Peyer's patch (tissue), 4 donors: ENCODE data around the gene HCN2. TPM values are rescaled to one million over a fixed set of nuclear protein-coding genes. Genes with fewer than 3 reads are reported as not detected.

Source experiments
- DNase-seq, 3 donors: peaks; one replicate each; pipeline ENCODE4 v3.0.0-alpha.2; 2017 to 2019
- H3K27ac ChIP-seq, 4 donors: fragments of 200-600 bp; sonication (generic); one replicate each; pipeline ENCODE4 v1.5.1; 2016 to 2019
- H3K27me3 ChIP-seq, 2 donors: fragments of 200-600 bp; sonication (generic); one replicate each; pipeline ENCODE4 v1.5.1; 2019
- H3K36me3 ChIP-seq, 3 donors: fragments of 200-600 bp; sonication (generic); one replicate each; pipeline ENCODE4 v1.5.1; 2016 to 2019
- H3K4me1 ChIP-seq, 4 donors: fragments of 200-600 bp; sonication (generic); one replicate each; pipeline ENCODE4 v1.5.1; 2016 to 2019
- H3K4me3 ChIP-seq, 4 donors: fragments of 200-600 bp; sonication (generic); 1 replicate in 3 of 4; 2 replicates in 1 of 4; pipeline ENCODE4 v1.5.1; 2016 to 2019; ENCODE audit warnings: mild to moderate bottlenecking in 1 of 4
- H3K9me3 ChIP-seq, 4 donors: fragments of 200-600 bp; sonication (generic); one replicate each; pipeline ENCODE4 v1.5.1; 2016 to 2019; ENCODE audit warnings: mild to moderate bottlenecking in 1 of 4
- POLR2A ChIP-seq, 2 donors: fragments of 450-650 bp; IDR thresholded peaks; one replicate each; pipeline ENCODE4 v1.5.1; 2017; ENCODE audit warnings: antibody characterized with exemption in 2 of 2, mild to moderate bottlenecking in 2 of 2, moderate library complexity in 2 of 2
- total RNA-seq, 4 donors: library from RNA; depleted of rRNA; stranded (reverse); fragments of >200 nt; gene quantifications; one replicate each; pipeline ENCODE4 v1.1.0, GENCODE V29; 2016
- TF ChIP-seq, protein P1 (sequence below), 6 experiments: fragments of 450-650 bp in 4 of 6; fragments of 200-600 bp in 2 of 6; sonication (generic) in 1 of 6; IDR thresholded peaks; one replicate each; pipeline ENCODE4 v1.5.1; 2017 to 2019; ENCODE audit warnings: antibody characterized with exemption in 6 of 6, mild to moderate bottlenecking in 3 of 6, moderate library complexity in 1 of 6

HCN2 gene
- total RNA-seq, 4 donors from 2014 or later, result not detected

DNA sequence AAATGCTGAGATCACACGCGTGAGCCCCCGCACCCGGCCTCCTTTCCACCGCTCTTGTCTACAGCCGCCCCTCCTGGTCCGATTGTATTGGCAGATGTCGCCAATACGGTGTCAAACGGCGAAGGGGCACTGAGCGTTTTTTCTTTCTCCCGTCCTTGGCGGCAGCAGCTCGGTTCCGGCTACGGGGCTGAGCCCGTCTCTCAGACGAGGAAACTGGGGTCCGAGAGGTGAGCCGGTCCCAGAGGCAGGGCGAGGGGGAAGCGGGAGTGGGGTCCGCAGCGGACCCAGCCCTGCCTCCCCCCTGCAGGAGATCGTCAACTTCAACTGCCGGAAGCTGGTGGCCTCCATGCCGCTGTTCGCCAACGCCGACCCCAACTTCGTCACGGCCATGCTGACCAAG, 23.3 kb downstream of the HCN2 start:
- Histone ChIP-seq H3K4me1 (peaks cover 0 to 25% (median 9%) of the 10 kb centered on the region in 4 donors), H3K36me3 (peaks cover 0 to 12% (median 0%) of the 10 kb centered on the region in 3 donors), H3K4me3 (no peak overlapping the region), H3K27ac (no peak overlapping the region), H3K9me3 (no peaks in the 10 kb centered on the region), H3K27me3 (no peaks in the 10 kb centered on the region)
- TF ChIP-seq POLR2A (IDR thresholded peaks at IDR 0.05), result no peak
- TF ChIP-seq, protein P1, sequence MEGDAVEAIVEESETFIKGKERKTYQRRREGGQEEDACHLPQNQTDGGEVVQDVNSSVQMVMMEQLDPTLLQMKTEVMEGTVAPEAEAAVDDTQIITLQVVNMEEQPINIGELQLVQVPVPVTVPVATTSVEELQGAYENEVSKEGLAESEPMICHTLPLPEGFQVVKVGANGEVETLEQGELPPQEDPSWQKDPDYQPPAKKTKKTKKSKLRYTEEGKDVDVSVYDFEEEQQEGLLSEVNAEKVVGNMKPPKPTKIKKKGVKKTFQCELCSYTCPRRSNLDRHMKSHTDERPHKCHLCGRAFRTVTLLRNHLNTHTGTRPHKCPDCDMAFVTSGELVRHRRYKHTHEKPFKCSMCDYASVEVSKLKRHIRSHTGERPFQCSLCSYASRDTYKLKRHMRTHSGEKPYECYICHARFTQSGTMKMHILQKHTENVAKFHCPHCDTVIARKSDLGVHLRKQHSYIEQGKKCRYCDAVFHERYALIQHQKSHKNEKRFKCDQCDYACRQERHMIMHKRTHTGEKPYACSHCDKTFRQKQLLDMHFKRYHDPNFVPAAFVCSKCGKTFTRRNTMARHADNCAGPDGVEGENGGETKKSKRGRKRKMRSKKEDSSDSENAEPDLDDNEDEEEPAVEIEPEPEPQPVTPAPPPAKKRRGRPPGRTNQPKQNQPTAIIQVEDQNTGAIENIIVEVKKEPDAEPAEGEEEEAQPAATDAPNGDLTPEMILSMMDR (IDR thresholded peaks at IDR 0.05), result no peak
- no peak for DNase-seq

DNA sequence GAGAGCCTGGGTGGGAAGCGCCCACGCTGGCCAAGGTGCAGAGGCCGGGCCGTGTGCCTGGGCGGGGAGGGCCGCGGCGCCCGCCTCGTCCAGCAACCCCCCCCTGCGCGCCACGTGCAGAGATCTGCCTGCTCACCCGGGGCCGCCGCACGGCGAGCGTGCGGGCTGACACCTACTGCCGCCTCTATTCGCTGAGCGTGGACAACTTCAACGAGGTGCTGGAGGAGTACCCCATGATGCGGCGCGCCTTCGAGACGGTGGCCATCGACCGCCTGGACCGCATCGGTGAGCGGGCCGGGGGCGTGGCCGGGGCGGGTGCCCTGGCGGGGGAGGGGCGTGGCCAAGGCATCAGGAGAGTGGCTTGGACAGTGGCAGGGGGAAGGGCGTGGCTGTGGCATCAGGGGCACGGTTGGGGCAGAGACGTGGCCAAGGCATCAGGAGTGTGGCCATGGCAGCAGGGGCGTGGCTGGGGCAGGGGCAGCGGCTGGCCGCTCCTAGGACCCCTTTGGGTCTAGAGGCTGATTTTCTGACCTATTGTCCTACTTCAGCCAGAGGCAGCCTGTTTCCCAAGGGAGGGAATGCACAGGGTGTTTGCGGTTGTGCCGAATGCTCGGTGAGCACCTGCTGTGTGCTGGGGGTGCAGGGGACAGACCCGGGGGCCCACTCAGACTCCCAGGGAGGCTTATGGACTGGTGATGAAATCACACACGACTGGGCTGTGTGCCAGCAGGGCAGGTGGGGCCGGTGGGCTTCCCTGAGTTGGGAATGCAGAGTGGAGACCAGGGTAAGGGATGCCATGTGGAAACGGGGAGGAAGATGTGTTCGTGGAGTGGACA, 24.3 kb downstream of the HCN2 start:
- H3K36me3 ChIP-seq, result peaks cover 0 to 22% (median 0%) of the 10 kb centered on the region in 3 donors
- no peaks in the 10 kb centered on the region for H3K27me3 ChIP-seq
- H3K4me1 ChIP-seq, result peaks cover 0 to 25% (median 9%) of the 10 kb centered on the region in 4 donors
- TF ChIP-seq, protein P1 (IDR thresholded peaks at IDR 0.05), result no peak
- TF ChIP-seq POLR2A (IDR thresholded peaks at IDR 0.05), result no peak
- no peaks in the 10 kb centered on the region for H3K9me3 ChIP-seq
- DNase-seq, result no peak
- H3K27ac ChIP-seq, result no peak overlapping the region
- no peak overlapping the region for H3K4me3 ChIP-seq

DNA sequence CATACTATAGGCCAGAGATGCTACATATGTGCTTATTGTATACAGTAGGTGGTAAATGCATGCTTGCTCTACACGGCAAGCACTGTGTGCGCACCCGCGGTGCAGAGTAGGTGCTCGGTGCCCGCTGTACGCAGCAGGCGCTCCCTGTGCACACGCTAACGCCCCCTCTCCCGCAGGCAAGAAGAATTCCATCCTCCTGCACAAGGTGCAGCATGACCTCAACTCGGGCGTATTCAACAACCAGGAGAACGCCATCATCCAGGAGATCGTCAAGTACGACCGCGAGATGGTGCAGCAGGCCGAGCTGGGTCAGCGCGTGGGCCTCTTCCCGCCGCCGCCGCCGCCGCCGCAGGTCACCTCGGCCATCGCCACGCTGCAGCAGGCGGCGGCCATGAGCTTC, 25.9 kb downstream of the HCN2 start:
- no peak overlapping the region for H3K4me3 ChIP-seq
- no peaks in the 10 kb centered on the region for H3K27me3 ChIP-seq
- peak in 1 of 3 donors; percentile 66 for DNase-seq
- H3K27ac ChIP-seq, result no peak overlapping the region
- H3K9me3 ChIP-seq, result no peaks in the 10 kb centered on the region
- peaks cover 0 to 18% (median 4%) of the 10 kb centered on the region in 4 donors for H3K4me1 ChIP-seq
- peaks cover 0 to 39% (median 0%) of the 10 kb centered on the region in 3 donors for H3K36me3 ChIP-seq
- no peak for TF ChIP-seq POLR2A (IDR thresholded peaks at IDR 0.05)
- TF ChIP-seq, protein P1 (IDR thresholded peaks at IDR 0.05), result peak in 3 of 6 experiments; percentile 15 to 44 (median 18)

DNA sequence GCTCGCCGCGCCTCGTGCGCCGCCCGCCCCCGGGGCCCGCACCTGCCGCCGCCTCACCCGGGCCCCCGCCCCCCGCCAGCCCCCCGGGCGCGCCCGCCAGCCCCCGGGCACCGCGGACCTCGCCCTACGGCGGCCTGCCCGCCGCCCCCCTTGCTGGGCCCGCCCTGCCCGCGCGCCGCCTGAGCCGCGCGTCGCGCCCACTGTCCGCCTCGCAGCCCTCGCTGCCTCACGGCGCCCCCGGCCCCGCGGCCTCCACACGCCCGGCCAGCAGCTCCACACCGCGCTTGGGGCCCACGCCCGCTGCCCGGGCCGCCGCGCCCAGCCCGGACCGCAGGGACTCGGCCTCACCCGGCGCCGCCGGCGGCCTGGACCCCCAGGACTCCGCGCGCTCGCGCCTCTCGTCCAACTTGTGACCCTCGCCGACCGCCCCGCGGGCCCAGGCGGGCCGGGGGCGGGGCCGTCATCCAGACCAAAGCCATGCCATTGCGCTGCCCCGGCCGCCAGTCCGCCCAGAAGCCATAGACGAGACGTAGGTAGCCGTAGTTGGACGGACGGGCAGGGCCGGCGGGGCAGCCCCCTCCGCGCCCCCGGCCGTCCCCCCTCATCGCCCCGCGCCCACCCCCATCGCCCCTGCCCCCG, 26.5 kb downstream of the HCN2 start:
- no peaks in the 10 kb centered on the region for H3K9me3 ChIP-seq
- H3K27me3 ChIP-seq, result no peaks in the 10 kb centered on the region
- peak overlapping the region in 1 of 4 donors; percentile 29 for H3K4me3 ChIP-seq
- H3K4me1 ChIP-seq, result peaks cover 0 to 12% (median 1%) of the 10 kb centered on the region in 4 donors
- peaks cover 0 to 43% (median 0%) of the 10 kb centered on the region in 3 donors for H3K36me3 ChIP-seq
- H3K27ac ChIP-seq, result no peak overlapping the region
- no peak for DNase-seq
- no peak for TF ChIP-seq POLR2A (IDR thresholded peaks at IDR 0.05)
- TF ChIP-seq, protein P1 (IDR thresholded peaks at IDR 0.05), result no peak

DNA sequence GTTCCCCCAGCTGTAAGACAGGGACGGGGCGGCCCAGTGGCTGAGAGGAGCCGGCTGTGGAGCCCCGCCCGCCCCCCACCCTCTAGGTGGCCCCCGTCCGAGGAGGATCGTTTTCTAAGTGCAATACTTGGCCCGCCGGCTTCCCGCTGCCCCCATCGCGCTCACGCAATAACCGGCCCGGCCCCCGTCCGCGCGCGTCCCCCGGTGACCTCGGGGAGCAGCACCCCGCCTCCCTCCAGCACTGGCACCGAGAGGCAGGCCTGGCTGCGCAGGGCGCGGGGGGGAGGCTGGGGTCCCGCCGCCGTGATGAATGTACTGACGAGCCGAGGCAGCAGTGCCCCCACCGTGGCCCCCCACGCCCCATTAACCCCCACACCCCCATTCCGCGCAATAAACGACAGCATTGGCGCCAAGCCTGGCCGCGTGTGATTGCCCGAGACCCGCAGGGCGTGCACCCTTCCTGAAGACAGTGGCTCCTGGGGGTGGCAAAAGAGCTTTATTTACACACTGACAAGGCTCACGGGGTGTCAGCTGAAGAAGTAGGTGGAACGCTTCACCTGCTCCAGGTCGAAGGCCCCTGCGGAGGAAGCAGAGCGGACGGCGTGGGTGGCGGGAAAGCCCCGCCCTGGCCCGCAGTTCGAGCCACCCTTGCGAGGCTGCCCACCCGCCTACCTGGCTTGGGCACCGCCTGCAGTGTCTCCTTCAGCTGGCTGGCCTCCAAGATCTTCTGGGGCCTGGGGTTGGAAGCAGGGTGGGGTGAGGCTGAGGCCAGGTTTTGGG, 27.3 kb downstream of the HCN2 start:
- H3K9me3 ChIP-seq, result no peaks in the 10 kb centered on the region
- no peak for DNase-seq
- H3K27me3 ChIP-seq, result no peaks in the 10 kb centered on the region
- TF ChIP-seq, protein P1 (IDR thresholded peaks at IDR 0.05), result no peak
- no peak for TF ChIP-seq POLR2A (IDR thresholded peaks at IDR 0.05)
- peaks cover 0 to 50% (median 0%) of the 10 kb centered on the region in 3 donors for H3K36me3 ChIP-seq
- H3K27ac ChIP-seq, result no peak overlapping the region
- no peak overlapping the region for H3K4me3 ChIP-seq
- peaks cover 0 to 7% (median 0%) of the 10 kb centered on the region in 4 donors for H3K4me1 ChIP-seq
